RPMI7951 (cell line): ENCODE results near the gene GABRB1. TPM values are rescaled to one million over a fixed set of nuclear protein-coding genes. Genes with fewer than 3 reads are reported as not detected.

Experiments used
- DNase-seq: peaks from one replicate; pipeline ENCODE4 v3.0.0-alpha.2; 2012; ENCODE audit warnings: low read depth
- total RNA-seq: library from RNA; depleted of rRNA; stranded (reverse); fragments of >200 nt; shearing (Covaris generic); gene quantifications from 2 replicates; pipeline ENCODE4 v1.2.3, GENCODE V29; 2014; rRNA removed

The GABRB1 gene
- total RNA-seq, 1 experiment from 2014 or later, result not detected

DNA sequence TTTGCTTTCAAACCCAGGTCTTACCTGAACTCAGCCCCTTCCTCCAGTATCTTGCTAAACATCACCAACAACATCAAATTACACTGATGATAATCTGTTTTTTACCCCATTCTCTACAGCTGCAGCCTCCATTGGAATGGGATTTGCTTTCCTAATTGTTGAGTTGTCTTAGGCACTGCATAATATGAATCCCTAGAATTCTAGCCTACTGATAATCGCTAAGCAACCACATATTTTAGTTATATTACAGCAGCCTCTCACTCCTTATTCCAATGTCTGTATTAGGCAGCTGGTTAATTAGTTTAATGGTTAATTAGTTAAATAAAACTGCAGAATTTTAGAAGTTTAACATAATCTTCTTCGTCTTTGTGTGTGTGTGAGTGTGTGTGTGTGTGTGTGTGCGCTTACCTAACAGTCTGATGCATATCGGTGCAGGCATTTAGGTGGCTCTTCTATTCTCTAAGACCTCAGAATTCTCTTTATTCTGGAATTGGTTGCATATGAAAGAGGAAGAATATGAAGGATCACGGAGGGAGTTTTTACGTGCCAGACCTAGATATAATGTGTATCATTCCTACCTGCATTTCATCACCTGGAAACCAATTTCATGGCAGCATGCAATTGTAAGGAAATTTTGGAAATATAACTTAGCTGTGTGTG lies 437.5 kb downstream of the GABRB1 start:
- DNase-seq, result no peak

DNA sequence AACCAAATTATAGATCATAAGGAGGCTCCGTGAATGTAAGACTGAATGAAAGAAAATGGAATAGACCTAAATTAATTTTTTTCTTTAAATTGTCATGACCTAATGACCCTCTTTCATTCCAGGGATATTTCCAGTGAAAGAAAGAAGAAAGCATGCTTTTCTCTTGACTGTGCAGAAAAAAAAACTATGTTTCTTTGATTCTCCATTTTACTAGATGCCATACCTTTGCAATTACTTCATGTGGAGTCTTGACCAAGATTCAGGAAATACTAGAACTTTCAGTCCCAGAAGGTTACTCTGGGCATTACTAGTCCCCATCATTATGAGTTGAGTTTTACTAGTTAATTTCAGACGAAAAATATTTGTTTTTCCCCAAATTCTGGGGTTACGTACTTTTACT lies 438.6 kb downstream of the GABRB1 start:
- no peak for DNase-seq

DNA sequence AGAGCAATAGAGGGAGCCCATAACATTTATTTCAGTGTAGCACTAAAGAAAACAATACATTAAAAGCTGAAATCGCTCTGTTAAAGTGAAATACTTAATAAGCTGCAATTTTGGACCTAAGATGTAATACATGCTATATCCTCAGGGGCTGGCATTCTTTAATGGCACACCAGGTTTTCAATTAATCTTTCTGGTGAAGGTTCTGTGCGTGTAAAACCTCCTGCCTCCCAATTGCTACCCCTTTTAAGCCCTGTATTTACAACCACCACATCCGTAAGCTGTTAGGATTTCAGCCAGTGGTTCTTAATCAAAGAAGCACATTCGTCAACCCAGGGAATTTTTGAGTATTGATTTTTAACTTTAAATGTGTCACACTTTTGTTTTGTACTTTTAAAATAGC lies 439.7 kb downstream of the GABRB1 start:
- DNase-seq, result no peak

DNA sequence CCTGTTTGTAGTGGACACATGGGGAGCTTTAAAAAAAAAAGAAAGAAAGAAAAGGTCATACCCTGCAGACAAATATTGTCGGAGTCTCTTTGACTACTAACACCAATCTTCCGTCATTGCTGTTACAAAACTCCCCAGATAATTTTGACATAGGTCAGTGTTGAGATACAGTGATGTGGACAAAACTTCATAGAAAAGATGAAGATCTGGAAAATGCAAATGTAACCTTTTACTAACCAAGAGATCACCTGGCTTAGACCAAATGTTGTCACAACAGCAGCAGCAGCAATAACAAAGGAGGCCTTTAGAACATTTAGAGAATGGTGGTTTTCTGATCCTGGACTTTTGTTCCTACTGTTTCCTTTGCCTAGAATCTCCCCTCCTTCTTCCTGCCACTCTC lies 440.2 kb downstream of the GABRB1 start:
- no peak for DNase-seq

DNA sequence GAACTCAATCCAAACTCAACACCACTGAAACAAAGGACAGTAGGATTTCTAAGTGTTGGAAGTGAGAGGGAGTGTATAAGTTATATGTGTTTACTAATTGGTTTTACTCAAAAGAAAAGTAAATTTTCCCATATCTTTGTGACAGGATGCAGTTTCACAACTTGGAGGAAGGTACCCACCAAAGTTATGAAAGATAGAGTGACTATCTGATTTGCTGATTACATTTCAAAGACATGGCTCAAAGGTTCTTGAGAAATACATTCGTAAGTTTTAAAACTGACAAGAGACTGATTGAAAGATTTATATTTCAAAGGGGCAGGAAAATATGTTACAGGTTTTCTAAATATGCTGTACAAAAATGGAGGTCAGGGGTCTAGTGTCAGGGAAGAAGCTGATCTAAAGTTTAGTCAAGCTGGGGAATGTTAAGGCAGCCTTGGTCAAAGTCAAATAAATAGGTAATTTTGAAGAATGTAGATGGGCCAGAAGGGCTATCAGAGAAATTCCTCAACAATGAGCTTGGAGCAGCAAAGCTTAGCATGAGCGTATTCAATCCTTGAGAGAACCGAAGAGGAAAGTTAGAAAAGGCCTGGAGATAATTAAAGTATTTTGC lies 441.9 kb downstream of the GABRB1 start:
- DNase-seq, result no peak

DNA sequence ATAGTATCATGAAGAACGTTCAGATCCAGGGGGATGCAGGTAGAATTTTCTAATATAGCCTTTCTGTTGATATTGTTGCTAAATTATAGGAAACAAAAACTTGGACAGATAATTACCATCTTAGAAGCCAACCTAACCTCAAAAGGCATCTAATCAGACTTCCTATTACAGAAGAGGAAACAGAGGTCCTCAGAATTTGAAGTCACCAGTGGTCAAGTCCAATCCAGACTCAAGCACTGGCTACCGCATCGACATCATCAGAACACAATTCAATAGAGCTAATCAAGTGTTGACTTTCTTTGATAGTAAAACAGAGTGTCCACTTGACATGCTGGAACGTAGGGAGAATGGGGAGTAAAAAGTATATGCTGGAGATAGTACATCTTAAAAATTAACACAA lies 443.4 kb downstream of the GABRB1 start:
- no peak for DNase-seq

DNA sequence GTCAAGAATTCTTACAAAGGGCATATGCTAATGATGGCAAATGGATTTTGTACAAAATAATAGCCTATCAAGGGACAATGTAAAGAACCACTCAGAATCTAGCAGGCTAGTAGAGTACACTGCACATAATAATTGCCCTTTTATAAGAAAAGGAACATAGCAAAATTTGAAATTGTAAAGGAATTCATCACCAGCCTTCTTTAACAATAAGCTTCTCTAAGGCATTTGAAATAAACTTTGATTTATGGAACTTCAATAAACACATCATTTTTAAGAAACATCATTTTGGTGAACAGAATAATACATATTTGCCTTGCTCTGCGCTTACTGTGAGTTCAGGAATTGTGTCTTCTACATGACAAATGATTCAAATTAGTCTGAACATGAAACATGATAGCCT lies 444.0 kb downstream of the GABRB1 start:
- no peak for DNase-seq

Other genes starting within 250 kb of the GABRB1 start
- gene COX7B2, start 122.3 kb upstream of the GABRB1 start, total RNA-seq, result not detected in 2 replicates
- gene GABRA4, start 38.0 kb upstream of the GABRB1 start, total RNA-seq, result not detected in 2 replicates